H9 (cell line): Measurements from ENCODE around the gene SCP2. TPM values are rescaled to one million over a fixed set of nuclear protein-coding genes. Genes with fewer than 3 reads are reported as not detected.

ENCODE experiments used
- DNase-seq: peaks from one replicate; pipeline ENCODE4 v3.0.0-alpha.2; 2017
- H2AFZ ChIP-seq: one replicate; pipeline ENCODE4 v1.6.1; 2013; ENCODE audit warnings: mild to moderate bottlenecking, low read length, control low read depth, moderate library complexity
- H2AK5ac ChIP-seq: 2 replicates; pipeline ENCODE4 v1.6.1; 2013; ENCODE audit warnings: low read length, control low read depth, mixed read lengths; ENCODE audit not compliant: insufficient read length
- H2BK120ac ChIP-seq: one replicate; pipeline ENCODE4 v1.6.1; 2013; ENCODE audit warnings: low read depth, mild to moderate bottlenecking, low read length, control low read depth, inconsistent platforms; ENCODE audit not compliant: poor library complexity, severe bottlenecking
- H2BK12ac ChIP-seq: 2 replicates; pipeline ENCODE4 v1.6.1; 2013; ENCODE audit warnings: low read length, control low read depth, mixed read lengths, low read depth; ENCODE audit not compliant: insufficient read length
- H2BK15ac ChIP-seq: 2 replicates; pipeline ENCODE4 v1.6.1; 2013; ENCODE audit warnings: low read depth, low read length, control low read depth
- H2BK20ac ChIP-seq: one replicate; pipeline ENCODE4 v1.6.1; 2013; ENCODE audit warnings: low read depth, mild to moderate bottlenecking, low read length, control low read depth, inconsistent platforms; ENCODE audit not compliant: poor library complexity, severe bottlenecking
- H2BK5ac ChIP-seq: 2 replicates; pipeline ENCODE4 v1.6.1; 2013; ENCODE audit warnings: low read length, control low read depth, mixed read lengths; ENCODE audit not compliant: insufficient read length
- H3K14ac ChIP-seq: 2 replicates; pipeline ENCODE4 v1.6.1; 2013; ENCODE audit warnings: low read length, control low read depth; ENCODE audit not compliant: insufficient read depth
- H3K18ac ChIP-seq: 2 replicates; pipeline ENCODE4 v1.6.1; 2013; ENCODE audit warnings: low read depth, mild to moderate bottlenecking, mixed read lengths, low read length, control low read depth; ENCODE audit not compliant: insufficient read length
- H3K23ac ChIP-seq: 2 replicates; pipeline ENCODE4 v1.6.1; 2013; ENCODE audit warnings: low read length, control low read depth, mixed read lengths, low read depth; ENCODE audit not compliant: insufficient read length
- H3K23me2 ChIP-seq: 2 replicates; pipeline ENCODE4 v1.6.1; 2013; ENCODE audit warnings: low read depth, mild to moderate bottlenecking, mixed read lengths, low read length, control low read depth; ENCODE audit not compliant: insufficient read length, poor library complexity, severe bottlenecking
- H3K27ac ChIP-seq: 2 replicates; pipeline ENCODE4 v1.5.1; 2013; ENCODE audit warnings: low read length, control low read depth, mixed read lengths, low read depth; ENCODE audit not compliant: insufficient read length
- H3K27me3 ChIP-seq: 2 replicates; pipeline ENCODE4 v1.6.1; 2013; ENCODE audit warnings: low read length, control low read depth, inconsistent platforms; ENCODE audit not compliant: insufficient read depth
- H3K4ac ChIP-seq: 2 replicates; pipeline ENCODE4 v1.6.1; 2013; ENCODE audit warnings: low read depth, mild to moderate bottlenecking, control low read depth, inconsistent platforms, low read length, moderate library complexity
- H3K4me1 ChIP-seq: 2 replicates; pipeline ENCODE4 v1.6.1; 2013; ENCODE audit warnings: low read length, control low read depth, inconsistent platforms; ENCODE audit not compliant: insufficient read depth
- H3K4me2 ChIP-seq: 2 replicates; pipeline ENCODE4 v1.6.1; 2013; ENCODE audit warnings: low read length, control low read depth, mixed read lengths; ENCODE audit not compliant: insufficient read length, insufficient read depth
- H3K56ac ChIP-seq: 2 replicates; pipeline ENCODE4 v1.6.1; 2013; ENCODE audit warnings: low read depth, mild to moderate bottlenecking, mixed read lengths, low read length, control low read depth; ENCODE audit not compliant: insufficient read length
- H3K79me1 ChIP-seq: 2 replicates; pipeline ENCODE4 v1.6.1; 2013; ENCODE audit warnings: low read depth, mild to moderate bottlenecking, moderate library complexity, low read length, control low read depth, inconsistent platforms; ENCODE audit not compliant: insufficient read depth, poor library complexity, severe bottlenecking
- H3K79me2 ChIP-seq: 2 replicates; pipeline ENCODE4 v1.6.1; 2013; ENCODE audit warnings: low read length, control low read depth, inconsistent platforms; ENCODE audit not compliant: insufficient read depth
- H3K9ac ChIP-seq: 2 replicates; pipeline ENCODE4 v1.6.1; 2013; ENCODE audit warnings: low read length, control low read depth, mixed read lengths; ENCODE audit not compliant: insufficient read length; ENCODE audit errors: extremely low read depth
- H3K9me3 ChIP-seq: one replicate; pipeline ENCODE4 v1.6.1; 2013; ENCODE audit warnings: low read depth, low read length, inconsistent platforms; ENCODE audit not compliant: control insufficient read depth
- H3T11ph ChIP-seq: one replicate; pipeline ENCODE4 v1.6.1; 2013; ENCODE audit warnings: mild to moderate bottlenecking, low read length, control low read depth, inconsistent platforms
- H4K20me1 ChIP-seq: one replicate; pipeline ENCODE4 v1.6.1; 2013; ENCODE audit not compliant: control insufficient read depth, insufficient read length, insufficient read depth
- H4K5ac ChIP-seq: 2 replicates; pipeline ENCODE4 v1.6.1; 2013; ENCODE audit warnings: low read depth, mild to moderate bottlenecking, mixed read lengths, low read length, control low read depth; ENCODE audit not compliant: insufficient read length
- H4K8ac ChIP-seq: replicated peaks from 2 replicates; pipeline ENCODE4 v1.6.1; 2013; ENCODE audit warnings: low read length, control low read depth, mixed read lengths, low read depth; ENCODE audit not compliant: insufficient read length
- H4K91ac ChIP-seq: 2 replicates; pipeline ENCODE4 v1.6.1; 2013; ENCODE audit warnings: low read depth, mild to moderate bottlenecking, moderate library complexity, mixed read lengths, low read length, control low read depth; ENCODE audit not compliant: insufficient read length
- H3K27ac Mint-ChIP-seq, 3 experiments: 2 replicates in 2 of 3; 3 replicates in 1 of 3; pipeline ENCODE4 v1.8.0; 2020 to 2021; ENCODE audit warnings: mixed read lengths in 3 of 3, mild to moderate bottlenecking in 1 of 3, moderate library complexity in 1 of 3
- H3K27me3 Mint-ChIP-seq: 2 replicates; pipeline ENCODE4 v1.8.0; 2021; ENCODE audit warnings: low read depth, mild to moderate bottlenecking, moderate library complexity, mixed read lengths
- H3K36me3 Mint-ChIP-seq, 3 experiments: 2 replicates in 2 of 3; 3 replicates in 1 of 3; pipeline ENCODE4 v1.8.0; 2020 to 2021; ENCODE audit warnings: low read depth in 3 of 3, mixed read lengths in 3 of 3; ENCODE audit not compliant: insufficient read depth in 1 of 3
- H3K4me1 Mint-ChIP-seq, 2 experiments: 2 replicates each; pipeline ENCODE4 v1.8.0; 2020; ENCODE audit warnings: mixed read lengths in 2 of 2
- H3K4me3 Mint-ChIP-seq, 2 experiments: 2 replicates in 1 of 2; 3 replicates in 1 of 2; pipeline ENCODE4 v1.8.0; 2020 to 2021; ENCODE audit warnings: mild to moderate bottlenecking in 2 of 2, mixed read lengths in 2 of 2, moderate library complexity in 1 of 2
- H3K9me3 Mint-ChIP-seq, 2 experiments: 2 replicates in 1 of 2; 3 replicates in 1 of 2; pipeline ENCODE4 v1.8.0; 2020; ENCODE audit warnings: mild to moderate bottlenecking in 2 of 2, mixed read lengths in 2 of 2, moderate library complexity in 1 of 2
- WGBS: extraction: QIAGEN DNeasy Blood & Tissue Kit; methylation state at CpG from one replicate; pipeline ENCODE4 v1.1.7; 2013; ENCODE audit warnings: missing lambda C conversion rate, low lambda C conversion rate, mixed read lengths; ENCODE audit not compliant: insufficient read length; ENCODE audit errors: extremely low coverage; 5-methylcytosine and 5-hydroxymethylcytosine counted together
- total RNA-seq: library from RNA; stranded (reverse); gene quantifications from 2 replicates; pipeline ENCODE4 v1.2.1, GENCODE V29; 2021
- TF ChIP-seq, protein P1 (sequence below): fragments of 200-600 bp; sonication (generic); conservative IDR thresholded peaks from 3 replicates; pipeline ENCODE4 v1.8.0; 2021; ENCODE audit warnings: antibody characterized with exemption, mild to moderate bottlenecking

Gene SCP2
- total RNA-seq, 1 experiment from 2014 or later: 48.8 TPM

DNA sequence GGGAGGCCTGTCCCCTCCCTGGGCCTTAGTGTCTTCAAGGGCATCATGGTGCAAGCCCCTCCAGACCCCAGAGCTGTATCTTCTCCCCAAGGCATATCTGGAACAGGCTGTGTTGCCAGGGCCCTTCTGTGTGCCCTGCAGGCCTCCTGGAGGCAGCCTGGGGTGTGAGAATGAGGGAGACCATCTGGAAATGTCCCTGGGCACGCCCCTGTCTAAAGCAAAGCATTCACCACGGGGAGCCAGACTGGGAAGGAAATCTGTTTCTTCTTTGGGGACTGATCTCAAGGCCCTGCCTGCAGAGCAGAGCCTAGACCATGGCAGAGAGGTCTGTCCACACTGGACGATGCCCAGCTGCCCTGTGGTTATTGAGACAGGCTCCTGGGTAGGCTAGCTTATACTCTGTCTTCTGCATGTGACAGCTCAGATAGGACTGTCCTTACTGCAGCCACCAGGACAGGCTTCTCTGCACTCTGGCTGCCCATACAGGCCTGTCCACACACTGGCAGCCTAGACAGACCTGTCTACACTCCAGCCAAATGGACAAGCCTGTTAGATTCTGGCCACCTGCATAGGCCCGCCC, 159.5 kb downstream of the SCP2 start:
- no peaks in the 10 kb centered on the region for H3K9me3 ChIP-seq
- no peak overlapping the region for H2AK5ac ChIP-seq
- H2BK5ac ChIP-seq: no peak overlapping the region
- H3K4ac ChIP-seq: no peak overlapping the region
- TF ChIP-seq, protein P1, sequence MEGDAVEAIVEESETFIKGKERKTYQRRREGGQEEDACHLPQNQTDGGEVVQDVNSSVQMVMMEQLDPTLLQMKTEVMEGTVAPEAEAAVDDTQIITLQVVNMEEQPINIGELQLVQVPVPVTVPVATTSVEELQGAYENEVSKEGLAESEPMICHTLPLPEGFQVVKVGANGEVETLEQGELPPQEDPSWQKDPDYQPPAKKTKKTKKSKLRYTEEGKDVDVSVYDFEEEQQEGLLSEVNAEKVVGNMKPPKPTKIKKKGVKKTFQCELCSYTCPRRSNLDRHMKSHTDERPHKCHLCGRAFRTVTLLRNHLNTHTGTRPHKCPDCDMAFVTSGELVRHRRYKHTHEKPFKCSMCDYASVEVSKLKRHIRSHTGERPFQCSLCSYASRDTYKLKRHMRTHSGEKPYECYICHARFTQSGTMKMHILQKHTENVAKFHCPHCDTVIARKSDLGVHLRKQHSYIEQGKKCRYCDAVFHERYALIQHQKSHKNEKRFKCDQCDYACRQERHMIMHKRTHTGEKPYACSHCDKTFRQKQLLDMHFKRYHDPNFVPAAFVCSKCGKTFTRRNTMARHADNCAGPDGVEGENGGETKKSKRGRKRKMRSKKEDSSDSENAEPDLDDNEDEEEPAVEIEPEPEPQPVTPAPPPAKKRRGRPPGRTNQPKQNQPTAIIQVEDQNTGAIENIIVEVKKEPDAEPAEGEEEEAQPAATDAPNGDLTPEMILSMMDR: no peak
- H3K4me1 ChIP-seq: peaks cover 6% of the 10 kb centered on the region; the same call in 1 of the 2 replicates
- H3K79me2 ChIP-seq: no peaks in the 10 kb centered on the region
- H3K23me2 ChIP-seq: no peaks in the 10 kb centered on the region
- Mint-ChIP-seq H3K4me3 (no peak overlapping the region), H3K36me3 (no peaks in the 10 kb centered on the region; a peak in 1 of 7 replicates), H3K27me3 (peaks cover 11% of the 10 kb centered on the region), H3K9me3 (no peaks in the 10 kb centered on the region), H3K4me1 (peaks cover 14 to 27% of the 10 kb centered on the region in 2 experiments), H3K27ac (no peak overlapping the region)
- H3K4me2 ChIP-seq: no peak overlapping the region
- H2BK15ac ChIP-seq: no peak overlapping the region
- no peaks in the 10 kb centered on the region for H4K20me1 ChIP-seq
- no peak overlapping the region for H4K8ac ChIP-seq
- H3K79me1 ChIP-seq: no peaks in the 10 kb centered on the region
- no peaks in the 10 kb centered on the region for H3K27me3 ChIP-seq
- H3K23ac ChIP-seq: no peak overlapping the region
- H3K18ac ChIP-seq: no peak overlapping the region
- H3K27ac ChIP-seq: no peak overlapping the region
- no peak for DNase-seq
- H2BK120ac ChIP-seq: no peak overlapping the region
- no peak overlapping the region for H3K9ac ChIP-seq
- no peak overlapping the region for H2BK12ac ChIP-seq
- no peak overlapping the region for H2BK20ac ChIP-seq
- H2AFZ ChIP-seq: no peak overlapping the region
- WGBS: no CpG with 5 or more reads among the region's 4 CpGs
- H4K5ac ChIP-seq: no peak overlapping the region
- H3K14ac ChIP-seq: no peak overlapping the region
- H4K91ac ChIP-seq: no peak overlapping the region
- no peak overlapping the region for H3K56ac ChIP-seq
- no peak overlapping the region for H3T11ph ChIP-seq
